ENCODE measurements around the gene RBM4. TPM values are rescaled to one million over a fixed set of nuclear protein-coding genes. Genes with fewer than 3 reads are reported as not detected.

Gene RBM4
- total and polyA plus RNA-seq, 9 of the 15 experiments (the other 6 are each of a cell fraction or from before 2014, with no cell fraction given) = 81.6 to 233 (median 122) TPM

DNA sequence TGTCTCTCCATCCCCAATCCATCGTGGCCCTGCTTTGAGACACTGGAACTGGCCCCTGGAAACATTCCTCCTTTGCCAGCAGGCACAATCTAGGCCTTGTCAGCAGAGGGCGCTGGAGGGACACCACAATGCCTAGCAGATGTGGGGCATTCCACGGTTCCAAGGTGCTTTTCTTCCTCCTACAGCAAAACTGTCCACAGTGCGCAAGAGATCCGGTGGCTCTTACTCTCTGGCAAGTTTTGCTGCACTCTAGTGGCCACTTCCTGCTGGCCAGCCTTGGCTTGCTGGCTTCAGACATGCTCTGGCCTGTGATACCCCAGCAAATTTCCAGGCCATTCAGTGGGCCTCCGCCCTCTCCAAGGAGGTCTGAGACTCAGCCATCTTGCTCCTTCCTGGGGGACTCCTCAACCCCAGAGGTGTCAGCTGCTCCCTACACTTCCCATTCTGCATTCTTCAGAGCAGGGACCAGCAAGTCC, 56.3 kb downstream of the RBM4 start:
- no TSS peak for BruUV-seq (replicated peaks)
- Histone ChIP-seq H3K9ac (ENCODE audit: insufficient read depth in 1 of 2, low read depth in 2 of 2, low read length in 2 of 2) (peak overlapping the region in 1 of 2 experiments; percentile 49; a peak in 1 of 4 replicates), H3K36me3 (ENCODE audit: control insufficient read depth, insufficient read depth, low read length) (peaks cover 93% of the 10 kb centered on the region; the same call in 2 of the 3 replicates), H3K9me1 (ENCODE audit: control insufficient read depth, insufficient read depth, low read length) (no peaks in the 10 kb centered on the region), H3K79me2 (ENCODE audit: control insufficient read depth, insufficient read depth, low read length) (no peaks in the 10 kb centered on the region), H4K20me1 (replicated peaks; ENCODE audit: control insufficient read depth, insufficient read depth, low read length) (0 out of 2 replicates have a peak, but pooled peaks cover 4% of the 10 kb centered on the region), H3K9me3 (replicated peaks; ENCODE audit: control insufficient read depth, insufficient read depth, low read depth, low read length) (no peaks in the 10 kb centered on the region), H3K27me3 (ENCODE audit: control insufficient read depth in 2 of 2, insufficient read depth in 2 of 2, low read length in 2 of 2) (no peaks in the 10 kb centered on the region), H3K4me3 (no peak overlapping the region), H3K27ac (ENCODE audit: extremely low read depth, low read depth, low read length) (no peak overlapping the region; the same call in 2 of the 3 replicates), H2AFZ (ENCODE audit: low read depth, low read length) (no peak overlapping the region), H3K4me2 (ENCODE audit: insufficient read depth, low read length) (no peak overlapping the region), H3K4me1 (replicated peaks in 1 of 2; ENCODE audit: control insufficient read depth in 2 of 2, insufficient read depth in 2 of 2, low read length in 2 of 2) (peaks cover 0 to 23% of the 10 kb centered on the region in 2 experiments; a peak in 2 of 5 replicates)
- peak; percentile 84 to 95 (median 87) for DNase-seq (ENCODE audit: extremely low read depth in 1 of 4, low spot score in 3 of 4)
- in situ Hi-C loops (cut with MboI) = loop anchor here (5.0 kb wide), 2 partner anchors 138 to 288 kb away; no protein-coding TSS in a partner anchor
- intact Hi-C loops (cut with micrococcal nuclease) = loop anchor here (1.0 to 2.0 kb wide), 3 partner anchors 140 to 282 kb away; no protein-coding TSS in a partner anchor
- ATAC-seq = peak; percentile 99
- WGBS (ENCODE audit: insufficient coverage, low coverage, missing lambda C conversion rate) = 16% methylated on average over 6 of the region's 6 CpGs
- ChIA-PET POLR2A (interaction anchor here (0.6 to 0.7 kb wide), 2 partner anchors 144 to 277 kb away, joined by 3 to 4 read pairs; no protein-coding TSS in a partner anchor), CTCF (ENCODE audit: low intra/inter-chr PET ratio) (interaction anchor here (0.6 to 4.4 kb wide), 13 partner anchors 45 to 384 kb away, joined by 3 to 73 read pairs (median 4); partner anchors contain the start of gene C11orf86)
- peak; percentile 100 for FAIRE-seq
- TF ChIP-seq CC2D1A (IDR thresholded peaks at IDR 0.05) = peak; percentile 92
- TF ChIP-seq KDM4B (IDR thresholded peaks at IDR 0.05; ENCODE audit: borderline replicate concordance in 2 of 2, low read depth in 1 of 2) = no peak
- TF ChIP-seq MECOM (CRISPR knock-in tag; IDR thresholded peaks at IDR 0.05) = no peak
- TF ChIP-seq ZNF354B (CRISPR knock-in tag; IDR thresholded peaks at IDR 0.05) = no peak
- TF ChIP-seq, protein P1, sequence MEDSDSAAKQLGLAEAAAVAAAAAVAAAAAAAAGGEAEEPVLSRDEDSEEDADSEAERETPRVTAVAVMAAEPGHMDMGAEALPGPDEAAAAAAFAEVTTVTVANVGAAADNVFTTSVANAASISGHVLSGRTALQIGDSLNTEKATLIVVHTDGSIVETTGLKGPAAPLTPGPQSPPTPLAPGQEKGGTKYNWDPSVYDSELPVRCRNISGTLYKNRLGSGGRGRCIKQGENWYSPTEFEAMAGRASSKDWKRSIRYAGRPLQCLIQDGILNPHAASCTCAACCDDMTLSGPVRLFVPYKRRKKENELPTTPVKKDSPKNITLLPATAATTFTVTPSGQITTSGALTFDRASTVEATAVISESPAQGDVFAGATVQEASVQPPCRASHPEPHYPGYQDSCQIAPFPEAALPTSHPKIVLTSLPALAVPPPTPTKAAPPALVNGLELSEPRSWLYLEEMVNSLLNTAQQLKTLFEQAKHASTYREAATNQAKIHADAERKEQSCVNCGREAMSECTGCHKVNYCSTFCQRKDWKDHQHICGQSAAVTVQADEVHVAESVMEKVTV (CRISPR knock-in tag; IDR thresholded peaks at IDR 0.05) = peak; percentile 97
- peak; percentile 97 for TF ChIP-seq XRCC5 (IDR thresholded peaks at IDR 0.05; ENCODE audit: low read depth, low read length)
- TF ChIP-seq YBX1 (IDR thresholded peaks at IDR 0.05) = no peak
- no peak for TF ChIP-seq RFX5 (IDR thresholded peaks at IDR 0.05; ENCODE audit: low read depth, low read length)
- TF ChIP-seq, protein P2, sequence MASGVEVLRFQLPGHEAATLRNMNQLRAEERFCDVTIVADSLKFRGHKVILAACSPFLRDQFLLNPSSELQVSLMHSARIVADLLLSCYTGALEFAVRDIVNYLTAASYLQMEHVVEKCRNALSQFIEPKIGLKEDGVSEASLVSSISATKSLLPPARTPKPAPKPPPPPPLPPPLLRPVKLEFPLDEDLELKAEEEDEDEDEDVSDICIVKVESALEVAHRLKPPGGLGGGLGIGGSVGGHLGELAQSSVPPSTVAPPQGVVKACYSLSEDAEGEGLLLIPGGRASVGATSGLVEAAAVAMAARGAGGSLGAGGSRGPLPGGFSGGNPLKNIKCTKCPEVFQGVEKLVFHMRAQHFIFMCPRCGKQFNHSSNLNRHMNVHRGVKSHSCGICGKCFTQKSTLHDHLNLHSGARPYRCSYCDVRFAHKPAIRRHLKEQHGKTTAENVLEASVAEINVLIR (CRISPR knock-in tag; IDR thresholded peaks at IDR 0.05) = no peak
- TF ChIP-seq ZNF124 (CRISPR knock-in tag; IDR thresholded peaks at IDR 0.05) = no peak
- no peak for TF ChIP-seq ELF2 (CRISPR knock-in tag; IDR thresholded peaks at IDR 0.05)
- no peak for TF ChIP-seq XRCC3 (IDR thresholded peaks at IDR 0.05)
- TF ChIP-seq SAP30 (IDR thresholded peaks at IDR 0.05; ENCODE audit: borderline replicate concordance, insufficient read depth, low read depth, low read length, poor library complexity, severe bottlenecking) = no peak
- peak; percentile 76 for TF ChIP-seq SOX6 (IDR thresholded peaks at IDR 0.05)
- TF ChIP-seq, protein P3, sequence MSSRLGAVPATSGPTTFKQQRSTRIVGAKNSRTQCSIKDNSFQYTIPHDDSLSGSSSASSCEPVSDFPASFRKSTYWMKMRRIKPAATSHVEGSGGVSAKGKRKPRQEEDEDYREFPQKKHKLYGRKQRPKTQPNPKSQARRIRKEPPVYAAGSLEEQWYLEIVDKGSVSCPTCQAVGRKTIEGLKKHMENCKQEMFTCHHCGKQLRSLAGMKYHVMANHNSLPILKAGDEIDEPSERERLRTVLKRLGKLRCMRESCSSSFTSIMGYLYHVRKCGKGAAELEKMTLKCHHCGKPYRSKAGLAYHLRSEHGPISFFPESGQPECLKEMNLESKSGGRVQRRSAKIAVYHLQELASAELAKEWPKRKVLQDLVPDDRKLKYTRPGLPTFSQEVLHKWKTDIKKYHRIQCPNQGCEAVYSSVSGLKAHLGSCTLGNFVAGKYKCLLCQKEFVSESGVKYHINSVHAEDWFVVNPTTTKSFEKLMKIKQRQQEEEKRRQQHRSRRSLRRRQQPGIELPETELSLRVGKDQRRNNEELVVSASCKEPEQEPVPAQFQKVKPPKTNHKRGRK (tag; IDR thresholded peaks at IDR 0.05) = no peak
- TF ChIP-seq, protein P4, sequence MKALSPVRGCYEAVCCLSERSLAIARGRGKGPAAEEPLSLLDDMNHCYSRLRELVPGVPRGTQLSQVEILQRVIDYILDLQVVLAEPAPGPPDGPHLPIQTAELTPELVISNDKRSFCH (CRISPR knock-in tag; IDR thresholded peaks at IDR 0.05) = no peak
- TF ChIP-seq, protein P4 (tag; IDR thresholded peaks at IDR 0.05) = no peak
- TF ChIP-seq RBM15 (IDR thresholded peaks at IDR 0.05; ENCODE audit: insufficient read depth, low read length) = no peak
